ENCODE data around the gene IKZF1.

The IKZF1 gene

GRCh38 chr7:50355817-50356178 is 51.3 kb downstream of the IKZF1 start:
- DNase-seq (ENCODE audit: low read depth) = no peak

GRCh38 chr7:50356212-50356944 is 51.9 kb downstream of the IKZF1 start:
- DNase-seq (ENCODE audit: low read depth) = no peak

DNA sequence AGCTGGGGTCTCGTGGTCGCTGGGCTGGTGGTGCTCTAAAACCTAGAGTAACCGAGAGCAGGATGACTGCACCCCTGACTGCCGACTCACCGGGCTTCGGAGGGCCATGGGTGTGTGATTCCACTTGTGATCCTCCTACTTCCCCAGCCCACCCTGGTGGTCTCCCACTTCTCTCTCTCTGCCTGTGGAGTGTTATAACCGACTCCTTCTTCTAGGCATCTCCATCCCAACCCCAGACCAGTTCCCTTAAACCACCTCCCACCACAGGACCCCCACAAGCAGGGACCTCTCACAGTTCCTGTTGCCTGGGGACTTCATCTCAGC is 52.4 kb downstream of the IKZF1 start:
- DNase-seq (ENCODE audit: low read depth) = no peak

- no peak for DNase-seq (ENCODE audit: low read depth)
Observed at GRCh38 chr7:50357426-50357825, 52.9 kb downstream of the IKZF1 start.

- DNase-seq (ENCODE audit: low read depth) = no peak
Observed at GRCh38 chr7:50358041-50358705, 53.7 kb downstream of the IKZF1 start.

GRCh38 chr7:50358779-50359178 is 54.3 kb downstream of the IKZF1 start:
- no peak for DNase-seq (ENCODE audit: low read depth)

- DNase-seq (ENCODE audit: low read depth) = no peak
Observed at GRCh38 chr7:50359258-50359994, 54.9 kb downstream of the IKZF1 start.

- no peak for DNase-seq (ENCODE audit: low read depth)
Observed at GRCh38 chr7:50359995-50360925, 55.7 kb downstream of the IKZF1 start.

DNA sequence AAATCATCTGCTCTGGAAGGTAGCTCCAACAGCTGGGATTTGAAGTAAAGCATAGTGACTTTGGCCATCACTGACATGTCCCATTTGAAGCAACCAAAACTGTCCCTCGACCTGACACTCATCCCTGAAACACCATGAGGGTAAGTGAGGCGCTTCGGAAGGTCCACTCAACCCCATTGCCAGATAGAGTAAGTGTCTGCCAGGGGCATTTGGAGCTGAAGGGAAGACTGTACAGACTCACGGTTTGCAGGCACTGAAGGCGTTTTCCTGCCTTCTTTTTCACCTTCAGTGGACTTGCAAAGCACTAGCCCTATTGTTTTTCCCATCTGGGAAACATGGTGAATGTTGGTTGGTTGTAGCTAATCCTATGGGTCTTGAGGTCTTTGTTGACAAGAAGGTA is 57.6 kb downstream of the IKZF1 start:
- DNase-seq (ENCODE audit: low read depth) = no peak

- no peak for DNase-seq (ENCODE audit: low read depth)
Observed at GRCh38 chr7:50362712-50363282, 58.3 kb downstream of the IKZF1 start.

- no peak for DNase-seq (ENCODE audit: low read depth)
Observed at GRCh38 chr7:50363327-50364060, 59.0 kb downstream of the IKZF1 start.

GRCh38 chr7:50364645-50365044 is 60.1 kb downstream of the IKZF1 start:
- DNase-seq (ENCODE audit: low read depth) = no peak

DNA sequence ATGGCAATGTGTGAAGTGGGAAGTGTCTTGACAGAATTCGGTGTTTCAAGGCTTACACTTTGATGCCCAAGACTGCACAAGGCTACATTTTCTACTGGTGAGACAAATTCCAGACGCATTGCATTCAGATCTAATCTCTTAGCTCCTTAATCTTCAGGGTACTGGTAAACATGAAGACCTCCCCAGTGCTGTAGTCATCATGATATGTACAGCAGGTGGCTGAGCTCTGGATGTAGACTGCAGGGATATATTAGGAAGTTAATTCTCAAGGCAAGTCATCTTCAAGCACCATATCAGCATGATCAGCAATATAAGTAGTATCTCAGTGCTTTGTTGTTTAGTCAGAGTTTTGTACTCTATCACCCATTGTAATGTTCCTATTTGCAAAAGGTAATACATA is 61.8 kb downstream of the IKZF1 start:
- no peak for DNase-seq (ENCODE audit: low read depth)

- DNase-seq (ENCODE audit: low read depth) = no peak
Observed at GRCh38 chr7:50367100-50367499, 62.6 kb downstream of the IKZF1 start.

DNA sequence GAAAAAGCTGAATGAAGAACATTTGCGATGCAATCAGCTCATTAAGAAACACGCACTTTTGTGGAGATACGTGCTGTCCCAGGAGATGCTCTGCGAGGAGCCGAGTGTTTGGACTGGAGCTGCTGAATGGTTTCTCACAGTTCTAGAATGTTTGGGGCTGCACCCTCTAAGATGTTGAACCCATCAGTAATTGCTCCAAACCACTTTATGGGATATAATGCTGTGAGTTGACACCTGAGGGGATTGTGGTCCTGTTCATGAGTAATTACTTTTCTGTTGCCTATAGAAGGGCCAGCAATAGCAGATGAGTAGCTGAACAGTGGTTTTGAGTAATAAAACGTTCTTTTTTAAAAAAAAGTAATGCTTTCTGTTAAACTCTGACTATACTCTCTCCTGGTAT is 63.1 kb downstream of the IKZF1 start:
- no peak for DNase-seq (ENCODE audit: low read depth)

GRCh38 chr7:50368366-50368765 is 63.9 kb downstream of the IKZF1 start:
- DNase-seq (ENCODE audit: low read depth) = no peak

GRCh38 chr7:50369143-50370026 is 64.9 kb downstream of the IKZF1 start:
- no peak for DNase-seq (ENCODE audit: low read depth)

DNA sequence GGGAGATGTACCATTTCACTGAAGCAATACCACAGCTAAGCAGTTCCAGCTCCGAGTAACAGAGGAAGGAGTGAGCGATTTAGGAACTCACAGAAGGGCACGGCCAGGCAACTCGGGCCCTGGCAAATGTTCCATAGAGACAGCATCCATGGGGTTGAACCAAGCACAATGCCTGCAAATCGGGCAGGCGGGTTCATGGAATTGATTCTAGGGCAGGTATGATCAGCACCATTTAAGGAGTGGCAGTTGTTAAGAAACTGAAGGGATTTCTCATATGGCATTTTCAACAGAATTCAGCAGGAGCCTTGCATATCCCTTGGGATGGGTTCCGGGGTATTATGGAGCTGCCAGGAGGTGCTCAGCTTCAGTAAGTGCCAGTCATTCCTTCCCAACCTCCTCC is 66.4 kb downstream of the IKZF1 start:
- no peak for DNase-seq (ENCODE audit: low read depth)

GRCh38 chr7:50371551-50372021 is 67.1 kb downstream of the IKZF1 start:
- no peak for DNase-seq (ENCODE audit: low read depth)

DNA sequence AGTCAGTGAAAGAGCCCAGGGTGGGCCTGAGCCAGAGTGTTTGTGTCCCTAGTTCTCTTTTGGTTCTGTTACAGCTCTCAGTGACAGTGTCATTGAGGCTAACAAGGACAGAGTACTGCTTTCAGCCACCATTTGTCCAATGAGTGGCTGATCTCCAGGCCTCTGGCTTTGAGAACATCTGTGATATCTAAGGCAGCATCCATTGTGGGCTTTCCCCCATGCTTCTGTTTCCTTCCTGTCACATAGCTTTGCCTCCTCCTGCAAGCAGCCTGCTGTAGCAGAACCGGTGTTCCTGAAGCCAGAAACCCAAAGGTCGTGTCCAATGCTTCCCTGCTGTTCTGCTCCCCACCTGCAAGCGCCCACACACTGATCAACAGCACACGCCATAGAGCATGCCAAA is 68.4 kb downstream of the IKZF1 start:
- no peak for DNase-seq (ENCODE audit: low read depth)
